ENCODE results near the gene MMP17.

- TF ChIP-seq CTCF (conservative IDR thresholded peaks at IDR 0.05; ENCODE audit: low read depth, low read length) (no peak), EZH2 (IDR thresholded peaks at IDR 0.05; ENCODE audit: low read length, unreplicated experiment) (no peak)
Measured at GRCh38 chr12:131855521-131856142, 27.4 kb downstream of the MMP17 start.
